Measurements from ENCODE around the gene SHC2. TPM values are rescaled to one million over a fixed set of nuclear protein-coding genes. Genes with fewer than 3 reads are reported as not detected.
"Not testable (repeated sequence)": the region's sequence is repeated elsewhere in the genome, so short reads cannot be mapped to it uniquely, and the experiment has no call there.

Gene SHC2
- total RNA-seq, 1 donor from 2014 or later, result 29.1 TPM

DNA sequence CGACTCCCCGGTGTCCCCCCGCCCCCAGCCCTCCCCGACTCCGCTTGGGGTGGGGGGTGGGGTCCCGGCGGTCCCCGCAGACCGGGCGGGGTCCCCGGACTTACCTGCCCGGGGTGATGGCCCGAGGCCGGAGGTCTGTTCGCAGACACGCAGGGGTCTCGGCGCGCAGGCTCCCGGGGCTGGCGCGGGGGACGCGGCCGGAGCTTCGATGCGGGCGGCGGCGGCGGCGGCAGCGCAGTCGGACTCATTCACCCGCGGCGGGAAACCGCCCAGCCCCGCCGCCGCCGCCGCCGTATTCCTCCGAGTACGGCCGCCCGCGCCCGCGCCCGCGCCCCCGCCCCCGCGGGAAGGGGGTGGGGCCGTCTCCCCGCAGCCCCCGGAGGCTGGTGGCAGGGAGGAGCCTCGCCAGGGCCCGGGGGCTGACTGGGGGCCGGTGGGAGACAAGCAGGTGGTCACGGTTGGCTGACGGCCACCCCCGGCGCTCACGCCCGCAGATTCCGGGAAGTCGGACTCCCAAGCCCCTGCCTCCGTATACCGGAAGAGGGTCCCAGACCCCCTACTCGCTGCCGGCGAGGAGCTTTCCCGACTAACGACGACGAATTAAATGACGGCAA is 51.8 kb downstream of the SHC2 start, which contains the start of gene C2CD4C:
TSS of gene C2CD4C (minus strand) at position 246 of the 614 bp plus-strand sequence. CDS start 786 bp downstream, outside the sequence.
- DNase-seq (ENCODE audit: low spot score), result peak; percentile 86

DNA sequence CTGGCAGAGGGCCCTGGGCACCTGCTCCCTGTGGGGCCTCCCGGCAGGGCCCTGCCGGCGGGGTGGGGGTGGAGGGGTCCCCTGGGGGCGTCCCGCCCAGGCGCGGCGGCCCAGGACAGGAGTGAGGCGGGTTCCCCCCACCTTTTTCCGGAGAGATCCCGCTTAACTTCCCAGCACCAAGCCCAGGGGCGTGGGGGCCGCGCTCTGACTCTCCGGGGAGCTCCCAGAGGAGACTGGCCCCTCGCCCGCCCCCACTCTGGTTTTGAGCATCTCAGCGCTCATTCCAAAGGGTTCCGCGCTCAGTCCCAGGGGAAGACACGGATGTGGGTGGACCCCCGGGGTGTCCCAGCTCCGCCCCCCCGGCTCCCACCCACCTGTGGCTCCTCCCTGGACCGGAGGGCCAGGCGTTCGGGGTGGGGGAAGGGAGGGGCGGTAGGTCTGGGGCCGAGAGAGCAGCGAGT is 52.4 kb downstream of the SHC2 start:
- peak; percentile 84 for DNase-seq (ENCODE audit: low spot score)

DNA sequence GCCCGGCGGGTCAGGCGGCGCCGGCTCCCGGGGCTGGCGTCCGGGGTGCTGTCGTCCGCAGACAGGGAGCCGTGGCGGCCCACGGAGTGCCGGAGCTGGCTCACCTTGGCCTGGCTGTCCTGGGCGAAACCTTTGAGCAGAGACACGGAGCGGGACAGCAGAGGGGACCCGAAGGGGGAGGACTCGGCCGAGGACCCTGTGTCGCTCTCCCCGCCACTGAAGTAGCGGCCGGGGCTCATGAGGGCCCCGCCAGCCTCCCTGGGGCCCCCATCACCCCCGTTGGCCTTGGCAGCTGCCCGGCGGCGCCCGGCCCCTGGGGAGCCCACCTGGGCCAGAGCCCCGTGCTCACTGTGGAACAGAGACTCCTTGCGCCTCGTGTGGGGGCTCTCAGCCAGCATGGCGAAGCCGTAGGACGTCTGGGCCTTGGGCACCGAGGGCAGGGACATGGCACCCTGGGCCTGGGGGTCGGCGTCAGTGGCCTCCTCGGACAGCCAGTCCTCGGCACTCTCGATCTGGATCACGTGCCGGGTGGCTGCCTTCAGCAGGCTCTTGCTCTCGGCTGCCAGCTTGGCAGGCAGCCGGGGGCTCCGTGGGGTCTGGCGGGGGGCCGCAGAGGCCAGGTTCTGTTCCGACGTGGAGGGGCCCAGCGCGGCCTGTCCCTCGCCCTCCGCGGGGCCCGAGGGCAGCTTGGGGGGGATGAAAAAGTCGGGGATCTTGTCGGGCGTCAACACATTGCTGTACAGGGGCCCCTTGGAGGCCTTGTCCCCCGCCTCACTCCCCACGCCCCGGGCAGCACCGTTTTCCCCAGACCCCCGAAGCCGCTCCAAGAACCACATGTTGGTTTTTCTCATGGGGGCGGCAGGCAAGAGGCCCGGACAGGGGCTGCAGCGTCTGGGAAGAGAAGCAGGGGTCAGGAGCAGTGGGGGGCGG is 53.1 kb downstream of the SHC2 start:
- no peak for DNase-seq (ENCODE audit: low spot score)

DNA sequence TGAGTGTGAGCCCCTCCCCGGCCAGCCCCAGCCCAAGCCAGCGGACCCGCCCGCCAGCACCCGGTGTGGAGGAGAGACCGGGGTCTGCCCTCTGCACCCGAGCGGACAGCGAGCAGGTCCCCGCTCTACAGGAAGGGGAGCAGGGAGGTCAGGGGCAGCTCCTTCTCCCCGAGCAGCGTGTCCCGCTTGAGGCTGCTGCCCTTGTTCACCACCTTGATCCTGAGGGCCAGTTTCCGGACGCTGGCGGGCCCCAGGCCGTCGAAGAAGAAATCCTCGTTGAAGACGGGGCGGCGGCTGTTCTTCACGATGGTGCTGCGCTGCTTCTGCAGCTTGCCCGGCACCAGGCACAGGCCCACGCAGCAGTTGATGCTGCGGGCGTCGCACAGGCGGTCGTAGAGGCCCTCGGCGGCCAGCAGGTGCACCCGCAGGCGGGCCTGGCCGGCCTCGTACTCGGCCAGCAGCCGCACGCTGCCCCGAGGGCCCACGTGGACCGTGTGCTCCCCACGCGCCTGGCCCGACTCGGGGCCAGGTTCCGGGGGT is 53.8 kb downstream of the SHC2 start:
- no peak for DNase-seq (ENCODE audit: low spot score)

DNA sequence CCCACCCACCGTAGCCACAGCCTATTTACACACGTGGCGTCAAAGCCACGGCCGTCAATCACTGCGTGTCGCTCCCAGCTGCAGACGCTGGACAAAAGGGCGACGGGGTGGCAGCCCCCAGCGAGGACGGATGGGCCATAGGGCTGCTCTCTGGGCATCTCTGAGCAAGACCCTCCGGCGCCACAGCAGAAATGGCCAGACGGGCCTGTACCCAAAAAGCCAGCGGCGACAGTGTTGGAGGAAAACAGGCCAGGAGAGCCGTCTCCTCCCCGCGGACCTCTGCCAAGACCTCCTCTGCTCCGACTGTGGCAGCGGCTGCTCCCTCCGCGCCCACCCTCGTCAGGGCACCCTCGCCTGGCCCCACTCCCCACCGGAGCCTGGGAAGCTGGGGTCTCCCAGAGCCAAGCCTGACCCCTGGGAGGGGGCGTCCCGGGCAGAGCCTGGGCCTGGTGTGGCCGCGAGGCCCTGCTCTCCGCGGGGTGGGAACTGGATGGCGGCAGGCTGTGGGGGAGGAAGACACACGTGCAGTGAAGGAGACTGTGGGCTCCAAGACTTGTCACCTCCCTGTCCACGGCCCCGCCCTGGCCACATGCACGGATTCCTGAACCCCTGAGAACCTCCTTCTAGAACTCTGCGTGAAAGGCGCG is 54.6 kb downstream of the SHC2 start:
- DNase-seq (ENCODE audit: low spot score), result no peak

DNA sequence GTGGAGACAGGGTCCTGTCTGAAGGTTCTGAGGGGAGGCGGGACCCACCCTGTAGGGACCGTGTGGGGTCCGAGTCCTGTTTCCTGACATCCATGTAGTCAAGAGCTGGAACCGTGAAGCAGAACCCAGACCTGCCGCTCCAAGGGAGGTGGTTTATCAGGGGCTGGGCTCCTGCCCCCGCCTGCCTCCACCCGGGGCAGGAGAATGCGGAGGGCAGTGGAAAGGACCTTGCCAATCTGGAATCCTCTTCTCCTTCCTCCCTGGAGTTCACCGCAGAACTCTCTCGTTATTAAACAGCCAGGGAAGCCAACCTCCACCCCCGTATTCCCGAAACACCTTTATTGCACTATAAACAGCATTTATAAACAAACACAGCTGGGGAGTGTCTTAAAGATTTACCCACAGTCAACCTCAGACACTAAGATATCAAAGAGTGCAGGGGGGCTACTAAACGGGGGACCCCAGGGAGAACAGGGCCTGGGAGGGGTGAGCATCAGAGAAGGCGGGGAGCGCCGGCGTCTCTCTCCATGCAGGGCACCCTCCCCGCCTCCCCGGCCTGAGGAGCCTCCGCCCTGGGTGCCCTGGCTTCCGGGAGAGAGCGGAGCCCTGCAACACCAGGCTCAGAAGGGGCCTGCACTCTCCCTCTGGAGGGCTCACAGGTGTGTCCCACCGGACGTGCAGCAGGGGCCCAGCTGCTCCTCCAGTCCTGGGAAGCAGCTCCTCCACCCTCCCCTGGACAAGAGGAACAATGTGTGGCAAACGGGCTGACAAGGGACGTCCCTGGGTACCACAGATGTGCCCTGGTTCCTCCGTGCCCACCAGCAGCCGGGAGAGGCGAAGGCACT is 55.5 kb downstream of the SHC2 start:
- no peak for DNase-seq (ENCODE audit: low spot score)

DNA sequence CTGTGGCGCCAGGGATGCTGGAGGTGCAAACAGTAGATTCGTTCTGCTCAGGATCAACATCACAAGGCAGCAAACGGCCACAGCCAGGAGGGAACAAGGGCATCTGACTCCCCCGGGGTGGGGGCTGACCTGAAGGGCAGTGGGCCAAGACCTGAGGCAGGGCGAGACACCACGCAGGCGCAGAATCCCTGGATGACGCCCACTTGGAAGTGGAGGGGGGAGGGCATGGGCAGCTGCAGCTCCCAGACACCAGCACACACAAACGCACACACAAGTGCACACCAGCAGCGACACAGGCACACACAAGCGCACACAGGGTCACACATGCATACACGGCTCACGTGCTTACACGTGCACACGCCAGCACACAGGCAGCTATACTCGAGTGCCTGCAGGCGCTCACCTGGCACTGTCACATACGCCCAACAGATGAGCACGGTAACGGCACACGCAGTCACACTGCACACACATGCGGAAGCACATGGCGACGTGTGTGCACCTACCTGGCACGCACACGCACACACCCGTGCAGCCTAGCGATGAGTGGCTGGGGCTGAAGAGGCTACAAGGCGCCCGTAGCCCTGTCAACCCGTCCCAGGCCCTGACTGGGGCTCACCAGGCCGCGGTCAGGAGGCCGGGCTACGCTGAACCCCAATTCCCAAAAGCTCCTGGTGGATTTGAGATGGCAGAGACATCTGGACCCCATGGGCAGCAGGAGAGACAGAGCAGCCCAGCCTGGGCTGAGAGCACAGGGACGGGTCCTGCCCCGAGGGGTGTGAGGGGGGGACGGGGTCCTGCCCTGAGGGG is 57.4 kb downstream of the SHC2 start:
- DNase-seq (ENCODE audit: low spot score), result no peak

DNA sequence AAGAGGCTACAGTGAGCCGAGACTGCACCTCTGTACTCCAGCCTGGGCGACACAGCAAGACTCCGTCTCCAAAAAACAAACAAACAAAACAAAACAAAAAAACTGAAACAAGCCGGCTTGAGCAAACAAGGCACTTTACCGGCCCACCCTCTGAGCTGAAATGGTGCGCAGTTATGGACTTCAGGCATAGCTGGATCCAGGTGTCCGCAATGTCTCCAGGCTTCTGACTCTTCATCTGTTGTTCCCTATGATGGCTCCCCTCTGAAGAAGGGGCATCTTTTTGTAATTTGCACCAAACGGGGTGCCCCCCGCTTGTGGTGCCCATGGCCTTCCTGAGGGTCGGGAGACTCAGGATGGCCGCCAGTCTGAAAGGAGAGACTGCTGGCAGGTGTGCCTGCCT is 58.0 kb downstream of the SHC2 start:
- no peak for DNase-seq (ENCODE audit: low spot score)

DNA sequence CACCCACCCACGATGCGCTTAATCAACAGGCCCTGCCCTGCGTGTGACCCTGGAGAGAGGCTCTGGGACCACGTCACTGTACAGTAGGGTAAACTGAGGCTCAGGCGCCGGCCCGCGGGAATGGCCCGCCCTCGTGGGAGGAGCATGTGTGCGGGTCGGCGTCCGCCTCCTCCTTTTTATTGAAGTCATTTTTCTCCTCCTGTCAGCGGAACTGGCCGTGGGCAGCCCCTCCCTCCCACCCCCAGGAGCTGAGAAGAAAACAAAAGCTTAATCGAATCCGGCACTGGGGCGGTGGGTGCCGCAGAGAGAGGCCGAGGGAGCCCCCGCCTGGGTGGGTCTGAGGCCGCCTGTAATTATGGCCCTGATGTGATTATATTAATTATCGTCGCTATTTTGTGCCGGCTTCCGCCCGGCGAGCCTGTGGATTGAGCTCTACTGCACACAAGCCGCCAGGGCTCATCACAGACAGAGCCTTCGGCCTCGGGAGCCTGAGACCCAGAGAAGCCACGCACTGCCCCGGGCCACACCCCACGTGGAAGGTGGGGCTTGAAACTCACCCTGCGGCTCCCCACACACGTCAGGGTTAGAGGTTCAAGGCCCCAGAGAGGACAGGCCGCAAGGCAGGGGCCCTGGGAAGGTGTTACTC is 58.8 kb downstream of the SHC2 start:
- DNase-seq (ENCODE audit: low spot score), result no peak

DNA sequence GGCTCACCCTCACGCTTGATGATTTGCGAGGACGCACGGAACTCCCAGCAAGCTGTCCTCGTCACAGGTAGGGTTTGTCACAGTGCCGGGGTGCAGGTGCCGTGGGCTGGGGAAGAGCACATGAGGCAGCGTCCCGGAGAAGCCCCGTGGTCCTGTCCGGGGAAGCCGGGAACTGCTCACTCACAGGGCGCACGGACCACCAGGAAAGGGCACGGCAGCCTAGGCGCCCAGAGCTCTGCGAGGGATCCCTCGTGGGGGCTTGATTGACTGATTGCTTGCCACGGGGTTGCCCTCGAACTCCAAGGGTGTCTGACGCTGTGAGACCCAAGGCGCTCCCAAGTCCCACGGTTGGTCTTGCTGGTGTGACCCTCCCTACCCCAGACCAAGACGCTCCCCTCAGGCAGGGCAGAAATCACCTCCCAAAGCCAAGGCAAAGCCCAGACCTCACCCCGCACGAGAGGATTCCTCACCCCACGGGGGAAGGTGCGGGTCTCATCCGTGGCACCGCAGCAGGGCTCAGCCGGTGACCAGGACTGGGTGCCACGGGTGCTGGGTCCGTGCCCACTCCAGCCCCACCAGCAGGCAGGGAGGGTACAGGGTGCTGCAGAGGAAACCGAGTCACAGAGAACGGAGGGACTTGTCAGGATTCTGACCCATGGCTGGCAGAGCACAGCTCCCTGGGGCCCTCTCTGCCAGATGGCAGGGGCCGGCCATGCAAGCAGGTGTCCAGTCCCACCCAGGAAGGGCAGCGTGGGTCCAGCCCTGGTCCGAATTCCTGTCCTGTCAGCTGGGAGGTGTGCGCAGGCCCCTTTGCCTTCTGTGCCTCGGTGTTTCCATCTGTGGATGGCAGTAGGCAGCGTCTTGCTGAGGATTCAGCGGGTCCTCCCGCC is 59.6 kb downstream of the SHC2 start:
- DNase-seq (ENCODE audit: low spot score), result no peak

DNA sequence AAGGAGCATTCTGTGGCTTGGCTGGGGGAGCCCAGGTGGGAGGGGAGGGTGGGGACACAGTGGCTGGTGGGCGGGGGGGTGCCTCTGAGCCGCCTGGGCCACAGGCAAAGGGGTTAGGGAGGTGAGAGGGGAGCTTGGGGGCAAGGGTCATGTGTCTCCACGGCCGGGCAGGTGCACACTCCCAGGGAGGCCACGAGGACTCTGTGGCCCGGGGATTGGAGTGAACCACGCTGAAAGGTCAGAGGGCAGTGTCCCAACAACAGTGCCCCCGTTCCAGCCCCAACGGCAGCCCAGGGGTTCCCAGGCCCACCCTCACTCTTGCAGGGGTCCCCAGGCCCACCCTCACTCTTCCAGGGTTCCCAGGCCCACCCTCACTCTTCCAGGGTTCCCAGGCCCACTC is 61.5 kb downstream of the SHC2 start:
- DNase-seq (ENCODE audit: low spot score), result no peak

DNA sequence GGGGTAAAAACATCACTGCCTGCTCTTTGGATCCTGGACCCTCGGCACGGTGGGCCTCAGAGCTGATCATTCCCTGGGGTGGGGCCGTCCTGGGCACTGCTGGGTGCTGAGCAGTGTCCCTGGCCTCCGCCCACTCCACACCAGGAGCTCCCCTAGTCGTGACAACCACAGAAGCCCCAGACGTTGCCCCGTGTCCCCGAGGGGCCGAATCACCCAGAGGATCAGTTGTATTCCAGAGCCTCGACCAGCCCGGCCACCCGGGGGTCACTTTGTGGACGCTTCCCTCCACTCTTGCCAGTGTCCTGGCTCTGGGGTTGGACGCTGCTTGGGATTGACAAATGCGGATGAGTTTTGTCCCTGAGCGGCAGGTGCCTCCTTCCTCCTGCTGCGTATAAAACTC is 62.1 kb downstream of the SHC2 start:
- no peak for DNase-seq (ENCODE audit: low spot score)

DNA sequence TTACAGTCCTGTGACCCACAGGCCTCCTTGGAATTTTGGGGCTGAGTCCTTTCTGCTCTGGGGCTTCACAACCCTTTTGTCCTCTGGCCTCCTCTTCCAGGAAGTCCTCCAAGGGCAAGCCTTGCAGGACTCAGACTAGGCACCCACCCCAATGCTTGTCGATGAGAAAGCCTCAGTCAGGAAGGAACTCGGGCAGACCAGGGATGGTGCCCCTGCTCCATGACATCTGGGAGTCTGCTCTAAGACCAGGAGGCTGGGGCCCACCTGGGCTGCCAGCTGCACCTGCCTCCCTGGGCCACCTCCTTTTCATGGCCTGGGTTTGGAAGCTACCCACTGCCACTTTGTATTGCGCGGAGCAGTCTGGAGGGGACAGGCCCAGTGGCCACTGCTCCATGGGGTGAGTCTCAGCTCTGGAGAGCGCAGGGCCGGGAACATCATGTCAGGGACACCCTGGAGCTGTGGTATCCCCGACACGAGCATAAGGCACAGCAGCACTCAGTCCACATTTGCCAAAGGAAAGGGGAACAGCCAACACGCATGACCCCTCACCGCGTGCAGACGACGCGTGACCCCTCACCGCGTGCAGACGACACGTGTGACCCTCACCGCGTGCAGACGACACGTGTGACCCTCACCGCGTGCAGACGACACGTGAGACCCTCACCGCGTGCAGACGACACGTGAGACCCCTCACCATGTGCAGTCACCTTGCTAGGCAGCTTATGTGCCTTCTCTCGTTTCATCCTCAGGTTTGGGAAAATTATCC is 62.7 kb downstream of the SHC2 start:
- peak; percentile 59 for DNase-seq (ENCODE audit: low spot score)

DNA sequence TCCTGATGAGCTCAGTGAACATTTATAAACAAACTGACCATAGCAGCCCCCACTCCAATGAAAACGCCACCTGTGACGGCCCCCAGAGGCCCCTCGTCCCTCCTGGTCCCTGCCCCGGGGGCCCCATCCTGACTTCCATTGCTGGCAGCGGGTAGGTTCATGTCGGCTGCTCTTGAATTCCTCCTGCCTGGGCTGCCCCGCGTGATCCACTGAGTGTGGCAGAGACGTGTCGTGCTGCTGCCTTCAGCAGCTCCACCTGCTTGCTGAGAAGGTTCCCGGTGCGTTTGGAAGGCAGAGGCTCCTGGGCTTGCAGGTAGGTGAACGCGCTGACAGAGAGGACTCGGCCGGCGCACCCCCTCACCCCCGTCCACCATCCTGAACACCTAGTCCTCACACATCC is 63.5 kb downstream of the SHC2 start:
- no peak for DNase-seq (ENCODE audit: low spot score)

DNA sequence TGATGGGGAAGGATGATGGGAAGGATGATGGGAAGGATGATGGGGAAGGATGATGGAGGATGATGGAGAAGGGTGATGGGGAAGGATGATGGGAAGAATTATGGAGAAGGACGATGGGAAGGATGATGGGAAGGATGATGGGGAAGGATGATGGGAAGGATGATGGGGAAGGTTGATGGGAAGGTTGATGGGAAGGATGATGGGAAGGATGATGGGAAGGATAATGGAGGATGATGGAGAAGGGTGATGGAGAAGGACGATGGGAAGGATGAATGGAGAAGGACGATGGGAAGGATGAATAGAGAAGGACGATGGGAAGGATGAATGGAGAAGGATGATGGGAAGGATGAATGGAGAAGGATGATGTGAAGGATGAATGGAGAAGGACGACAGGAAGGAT is 65.4 kb downstream of the SHC2 start:
- DNase-seq (ENCODE audit: low spot score), result no peak

DNA sequence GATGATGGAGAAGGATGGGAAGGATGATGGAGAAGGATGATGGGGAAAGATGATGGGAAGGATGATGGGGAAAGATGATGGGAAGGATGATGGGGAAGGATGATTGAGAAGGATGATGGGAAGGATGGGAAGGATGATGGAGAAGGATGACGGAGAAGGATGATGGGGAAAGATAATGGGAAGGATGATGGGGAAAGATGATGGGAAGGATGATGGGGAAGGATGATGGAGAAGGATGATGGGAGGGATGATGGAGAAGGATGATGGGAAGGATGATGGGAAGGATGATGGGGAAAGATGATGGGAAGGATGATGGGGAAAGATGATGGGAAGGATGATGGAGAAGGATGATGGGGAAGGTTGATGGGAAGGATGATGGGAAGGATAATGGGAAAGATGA is 66.0 kb downstream of the SHC2 start:
- DNase-seq (ENCODE audit: low spot score), result not testable (repeated sequence)

DNA sequence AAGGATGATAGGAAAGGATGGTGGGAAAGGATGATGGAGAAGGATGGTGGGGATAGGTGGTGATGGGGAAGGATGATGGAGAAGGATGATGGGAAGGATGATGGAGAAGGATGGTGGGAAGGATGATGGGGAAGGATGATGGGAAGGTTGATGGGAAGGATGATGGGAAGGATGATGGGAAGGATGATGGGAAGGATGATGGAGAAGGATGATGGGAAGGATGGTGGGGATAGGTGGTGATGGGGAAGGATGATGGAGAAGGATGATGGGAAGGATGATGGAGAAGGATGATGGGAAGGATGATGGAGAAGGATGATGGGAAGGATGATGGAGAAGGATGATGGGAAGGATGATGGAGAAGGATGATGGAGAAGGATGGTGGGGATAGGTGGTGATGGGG is 67.3 kb downstream of the SHC2 start:
- not testable (repeated sequence) for DNase-seq (ENCODE audit: low spot score)

All from mesenteric fat pad (tissue), 1 donor.